ENCODE data around the gene POU2AF1.
"Not testable (repeated sequence)": the region's sequence is repeated elsewhere in the genome, so short reads cannot be mapped to it uniquely, and the experiment has no call there.

Gene POU2AF1

GRCh38 chr11:111408789-111409727, 30.0 kb upstream of the POU2AF1 start:
- no peak for DNase-seq (ENCODE audit: low spot score)

- DNase-seq (ENCODE audit: low spot score), result no peak
Measured at GRCh38 chr11:111407652-111408051, 28.6 kb upstream of the POU2AF1 start.

GRCh38 chr11:111406589-111406988, 27.5 kb upstream of the POU2AF1 start:
- DNase-seq (ENCODE audit: low spot score), result no peak

GRCh38 chr11:111406091-111406490, 27.0 kb upstream of the POU2AF1 start:
- DNase-seq (ENCODE audit: low spot score), result no peak

GRCh38 chr11:111405551-111405950, 26.5 kb upstream of the POU2AF1 start:
- no peak for DNase-seq (ENCODE audit: low spot score)

GRCh38 chr11:111403051-111403726, 24.1 kb upstream of the POU2AF1 start:
- no peak for DNase-seq (ENCODE audit: low spot score)

- DNase-seq (ENCODE audit: low spot score), result no peak
Measured at GRCh38 chr11:111402411-111402810, 23.3 kb upstream of the POU2AF1 start.

GRCh38 chr11:111401957-111402356, 22.9 kb upstream of the POU2AF1 start:
- not testable (repeated sequence) for DNase-seq (ENCODE audit: low spot score)

GRCh38 chr11:111400595-111400994, 21.5 kb upstream of the POU2AF1 start:
- DNase-seq (ENCODE audit: low spot score), result no peak

- no peak for DNase-seq (ENCODE audit: low spot score)
Measured at GRCh38 chr11:111399187-111400031, 20.3 kb upstream of the POU2AF1 start.

GRCh38 chr11:111397034-111397433, 18.0 kb upstream of the POU2AF1 start:
- no peak for DNase-seq (ENCODE audit: low spot score)

- DNase-seq (ENCODE audit: low spot score), result no peak
Measured at GRCh38 chr11:111395749-111396148, 16.7 kb upstream of the POU2AF1 start.

GRCh38 chr11:111395081-111395480, 16.0 kb upstream of the POU2AF1 start:
- DNase-seq (ENCODE audit: low spot score), result no peak

- not testable (repeated sequence) for DNase-seq (ENCODE audit: low spot score)
Measured at GRCh38 chr11:111394147-111394546, 15.1 kb upstream of the POU2AF1 start.

- no peak for DNase-seq (ENCODE audit: low spot score)
Measured at GRCh38 chr11:111393585-111393984, 14.5 kb upstream of the POU2AF1 start.

GRCh38 chr11:111393096-111393495, 14.0 kb upstream of the POU2AF1 start:
- no peak for DNase-seq (ENCODE audit: low spot score)

GRCh38 chr11:111392552-111392951, 13.5 kb upstream of the POU2AF1 start:
- DNase-seq (ENCODE audit: low spot score), result no peak

- DNase-seq (ENCODE audit: low spot score), result no peak
Measured at GRCh38 chr11:111391328-111392124, 12.5 kb upstream of the POU2AF1 start.

GRCh38 chr11:111388842-111389241, 9.8 kb upstream of the POU2AF1 start:
- DNase-seq (ENCODE audit: low spot score), result no peak

- DNase-seq (ENCODE audit: low spot score), result no peak
Measured at GRCh38 chr11:111388420-111388819, 9.3 kb upstream of the POU2AF1 start.

- DNase-seq (ENCODE audit: low spot score), result no peak
Measured at GRCh38 chr11:111387363-111387762, 8.3 kb upstream of the POU2AF1 start.

Measured in kidney capillary endothelial cell (primary cell).